Body of pancreas (tissue), 4 donors: Measurements from ENCODE around the gene CDHR3.

Experiments
- CTCF ChIP-seq, 7 experiments: fragments of 450-650 bp in 4 of 7; fragments of 200-600 bp in 3 of 7; sonication (generic) in 3 of 7; IDR thresholded peaks; one replicate each; pipeline ENCODE4 v1.5.1; 2016 to 2019; ENCODE audit warnings: antibody characterized with exemption in 7 of 7
- POLR2A ChIP-seq, 3 donors: fragments of 450-650 bp; IDR thresholded peaks; one replicate each; pipeline ENCODE4 v1.6.1; 2016; ENCODE audit warnings: antibody characterized with exemption in 3 of 3, mild to moderate bottlenecking in 2 of 3

DNA sequence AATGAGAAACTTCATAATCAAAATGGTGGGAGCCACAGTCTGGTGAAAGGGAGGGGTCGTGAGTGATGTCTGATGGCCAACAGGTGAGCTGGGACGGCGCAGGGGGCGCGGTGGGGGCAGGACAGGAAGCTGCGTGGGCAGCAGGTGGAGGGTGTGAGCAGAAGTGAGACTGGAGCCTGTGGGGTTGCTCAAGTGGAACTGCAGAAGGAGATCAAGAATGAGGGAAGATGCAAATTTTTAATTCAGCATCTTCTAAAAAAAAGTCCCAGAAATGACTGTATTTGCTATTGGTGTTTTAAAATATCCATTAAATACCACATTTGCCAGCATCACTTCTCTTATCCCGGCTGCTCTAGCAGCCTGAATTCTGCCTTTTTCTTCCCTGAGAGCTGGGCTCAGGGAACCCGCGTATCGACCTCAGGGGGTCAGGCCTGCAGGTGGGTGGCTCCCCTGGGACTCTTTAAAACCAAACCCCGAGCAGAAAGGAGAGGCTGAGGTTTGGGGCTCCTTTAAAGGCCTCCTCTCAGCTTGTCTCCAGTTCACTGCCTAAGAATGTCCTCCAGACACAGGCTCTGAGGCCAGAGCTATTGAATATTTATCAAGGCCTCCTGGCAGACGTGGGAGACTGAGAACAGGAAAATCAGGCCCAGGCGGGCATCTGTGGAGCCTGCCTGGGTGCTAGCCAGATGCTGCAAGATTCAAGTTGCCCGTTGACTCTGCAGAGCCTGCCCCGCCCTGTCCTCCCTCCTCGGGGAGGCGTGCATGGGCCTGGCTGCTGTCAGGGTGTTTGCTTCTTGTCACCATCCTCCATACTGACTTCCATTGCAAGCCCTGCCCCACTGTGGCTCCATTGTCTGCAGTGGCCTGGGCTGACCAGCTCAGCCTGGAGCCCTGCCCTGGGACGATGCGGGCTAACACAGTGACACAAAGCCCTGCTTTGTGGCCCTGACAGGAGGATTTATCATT is 95.2 kb downstream of the CDHR3 start:
- no peak for TF ChIP-seq CTCF (IDR thresholded peaks at IDR 0.05)
- no peak for TF ChIP-seq POLR2A (IDR thresholded peaks at IDR 0.05)
